Mesothelial cell of epicardium (in vitro differentiated cells): Measurements from ENCODE around the gene TLR2. TPM values are rescaled to one million over a fixed set of nuclear protein-coding genes. Genes with fewer than 3 reads are reported as not detected.

Experiments used
- DNase-seq, 2 experiments: peaks; one replicate each; pipeline ENCODE4 v3.0.0; 2021; ENCODE audit warnings: low spot score in 2 of 2; ENCODE audit not compliant: unreplicated experiment in 2 of 2
- H3K27ac Mint-ChIP-seq: 2 replicates; pipeline ENCODE4 v1.8.0; 2021; ENCODE audit warnings: mixed read lengths
- H3K27me3 Mint-ChIP-seq: 2 replicates; pipeline ENCODE4 v1.8.0; 2021; ENCODE audit warnings: low read depth, mixed read lengths
- H3K36me3 Mint-ChIP-seq: 2 replicates; pipeline ENCODE4 v1.8.0; 2021; ENCODE audit warnings: mixed read lengths
- H3K4me1 Mint-ChIP-seq: 2 replicates; pipeline ENCODE4 v1.8.0; 2021; ENCODE audit warnings: mixed read lengths
- H3K4me3 Mint-ChIP-seq: 2 replicates; pipeline ENCODE4 v1.8.0; 2021; ENCODE audit warnings: mild to moderate bottlenecking, moderate library complexity, mixed read lengths
- H3K9me3 Mint-ChIP-seq: 2 replicates; pipeline ENCODE4 v1.8.0; 2021; ENCODE audit warnings: mixed read lengths
- total RNA-seq: library from RNA; stranded (reverse); gene quantifications from 3 replicates; pipeline ENCODE4 v1.2.1, GENCODE V29; 2021
- TF ChIP-seq, protein P1 (sequence below): fragments of 200-600 bp; sonication (generic); IDR thresholded peaks from one replicate; pipeline ENCODE4 v1.5.0; 2021; ENCODE audit warnings: antibody characterized with exemption; ENCODE audit not compliant: unreplicated experiment

The TLR2 gene, protein sequence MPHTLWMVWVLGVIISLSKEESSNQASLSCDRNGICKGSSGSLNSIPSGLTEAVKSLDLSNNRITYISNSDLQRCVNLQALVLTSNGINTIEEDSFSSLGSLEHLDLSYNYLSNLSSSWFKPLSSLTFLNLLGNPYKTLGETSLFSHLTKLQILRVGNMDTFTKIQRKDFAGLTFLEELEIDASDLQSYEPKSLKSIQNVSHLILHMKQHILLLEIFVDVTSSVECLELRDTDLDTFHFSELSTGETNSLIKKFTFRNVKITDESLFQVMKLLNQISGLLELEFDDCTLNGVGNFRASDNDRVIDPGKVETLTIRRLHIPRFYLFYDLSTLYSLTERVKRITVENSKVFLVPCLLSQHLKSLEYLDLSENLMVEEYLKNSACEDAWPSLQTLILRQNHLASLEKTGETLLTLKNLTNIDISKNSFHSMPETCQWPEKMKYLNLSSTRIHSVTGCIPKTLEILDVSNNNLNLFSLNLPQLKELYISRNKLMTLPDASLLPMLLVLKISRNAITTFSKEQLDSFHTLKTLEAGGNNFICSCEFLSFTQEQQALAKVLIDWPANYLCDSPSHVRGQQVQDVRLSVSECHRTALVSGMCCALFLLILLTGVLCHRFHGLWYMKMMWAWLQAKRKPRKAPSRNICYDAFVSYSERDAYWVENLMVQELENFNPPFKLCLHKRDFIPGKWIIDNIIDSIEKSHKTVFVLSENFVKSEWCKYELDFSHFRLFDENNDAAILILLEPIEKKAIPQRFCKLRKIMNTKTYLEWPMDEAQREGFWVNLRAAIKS
- 2.4 to 3.0 TPM (median 2.9 TPM) in 3 replicates for total RNA-seq

DNA sequence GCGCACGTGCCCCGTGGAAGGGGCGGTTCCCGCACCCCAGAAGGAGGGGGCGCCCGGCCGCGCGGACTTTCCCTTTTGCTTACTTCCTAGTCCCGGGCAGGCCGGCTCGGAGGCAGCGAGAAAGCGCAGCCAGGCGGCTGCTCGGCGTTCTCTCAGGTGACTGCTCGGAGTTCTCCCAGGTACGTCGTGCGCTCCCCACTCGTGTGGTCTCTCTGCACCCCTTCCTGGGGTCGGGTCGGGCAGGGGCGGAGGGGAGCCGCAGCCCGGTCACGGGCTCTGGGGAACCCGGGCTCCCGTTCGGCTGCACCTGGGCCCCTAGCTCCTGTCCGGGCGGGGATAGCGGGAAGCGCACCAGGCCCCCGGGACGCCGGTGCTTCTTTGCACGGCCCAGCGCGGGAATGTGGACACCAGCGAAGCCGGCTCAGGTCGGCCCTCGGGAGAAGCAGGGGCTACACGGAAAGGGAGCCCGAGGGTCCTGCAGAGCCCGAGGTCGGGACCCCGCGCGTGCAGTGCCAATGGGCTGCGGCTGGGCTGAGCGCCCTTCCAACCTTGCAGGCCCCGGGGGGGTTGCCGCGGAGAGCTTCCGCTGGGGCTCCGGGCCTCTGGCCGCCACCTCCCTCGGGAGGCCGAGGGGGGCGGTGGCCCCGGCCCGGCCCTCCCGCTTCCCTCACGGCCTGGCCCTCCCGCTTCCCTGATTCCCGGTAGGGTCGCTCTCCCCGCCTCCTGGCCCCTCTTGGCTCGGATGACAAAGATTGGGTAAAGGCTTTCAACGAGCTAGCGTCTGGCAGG is at the start of gene TLR2:
TLR2 (plus strand) TSS at position 99 of the 789 bp plus-strand sequence. CDS start 18,628 bp downstream, outside the sequence.
- DNase-seq: peak; percentile 27 to 69
- Mint-ChIP-seq H3K27me3 (peaks cover 51% of the 10 kb centered on the region), H3K4me1 (peaks cover 11% of the 10 kb centered on the region), H3K27ac (peak within 1 kb of the TSS; percentile 41), H3K9me3 (peaks cover 16% of the 10 kb centered on the region), H3K36me3 (peaks cover 11% of the 10 kb centered on the region), H3K4me3 (peak within 1 kb of the TSS; percentile 78)
- TF ChIP-seq, protein P1, sequence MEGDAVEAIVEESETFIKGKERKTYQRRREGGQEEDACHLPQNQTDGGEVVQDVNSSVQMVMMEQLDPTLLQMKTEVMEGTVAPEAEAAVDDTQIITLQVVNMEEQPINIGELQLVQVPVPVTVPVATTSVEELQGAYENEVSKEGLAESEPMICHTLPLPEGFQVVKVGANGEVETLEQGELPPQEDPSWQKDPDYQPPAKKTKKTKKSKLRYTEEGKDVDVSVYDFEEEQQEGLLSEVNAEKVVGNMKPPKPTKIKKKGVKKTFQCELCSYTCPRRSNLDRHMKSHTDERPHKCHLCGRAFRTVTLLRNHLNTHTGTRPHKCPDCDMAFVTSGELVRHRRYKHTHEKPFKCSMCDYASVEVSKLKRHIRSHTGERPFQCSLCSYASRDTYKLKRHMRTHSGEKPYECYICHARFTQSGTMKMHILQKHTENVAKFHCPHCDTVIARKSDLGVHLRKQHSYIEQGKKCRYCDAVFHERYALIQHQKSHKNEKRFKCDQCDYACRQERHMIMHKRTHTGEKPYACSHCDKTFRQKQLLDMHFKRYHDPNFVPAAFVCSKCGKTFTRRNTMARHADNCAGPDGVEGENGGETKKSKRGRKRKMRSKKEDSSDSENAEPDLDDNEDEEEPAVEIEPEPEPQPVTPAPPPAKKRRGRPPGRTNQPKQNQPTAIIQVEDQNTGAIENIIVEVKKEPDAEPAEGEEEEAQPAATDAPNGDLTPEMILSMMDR: no peak

DNA sequence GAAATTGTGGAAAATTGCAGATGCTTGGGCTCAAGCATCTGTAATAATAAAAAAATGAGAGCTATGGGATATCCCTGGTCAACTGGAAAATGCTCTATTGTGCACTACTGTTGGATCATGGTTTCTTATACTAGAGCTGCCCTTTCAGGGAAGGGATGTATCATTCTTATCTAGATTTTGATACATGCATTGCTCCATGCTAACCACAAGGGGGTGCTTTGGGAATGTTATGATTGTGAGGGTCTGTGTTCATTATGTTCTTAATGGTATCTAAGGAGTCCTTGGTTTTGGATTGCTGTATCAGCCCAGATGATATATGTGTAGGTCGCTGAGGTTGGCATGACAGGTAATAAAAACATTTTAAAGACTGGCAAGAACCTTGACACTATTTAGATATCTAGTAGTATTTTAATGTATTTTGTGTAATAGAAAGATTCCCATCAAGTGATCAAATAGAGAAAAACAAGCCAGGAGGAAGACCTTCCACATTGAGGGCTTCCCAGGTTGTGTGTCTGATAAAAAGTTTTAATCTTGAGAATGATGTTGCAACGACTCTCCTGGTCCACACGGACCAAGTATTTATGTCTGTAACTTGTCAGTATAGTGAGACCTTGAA is 49.2 kb upstream of the TLR2 start:
- TF ChIP-seq, protein P1: peak; percentile 54
- Mint-ChIP-seq H3K27ac (no peak overlapping the region), H3K36me3 (peaks cover 41% of the 10 kb centered on the region), H3K9me3 (peaks cover 4% of the 10 kb centered on the region), H3K4me1 (no peaks in the 10 kb centered on the region), H3K4me3 (no peak overlapping the region), H3K27me3 (no peaks in the 10 kb centered on the region)
- DNase-seq: no peak

DNA sequence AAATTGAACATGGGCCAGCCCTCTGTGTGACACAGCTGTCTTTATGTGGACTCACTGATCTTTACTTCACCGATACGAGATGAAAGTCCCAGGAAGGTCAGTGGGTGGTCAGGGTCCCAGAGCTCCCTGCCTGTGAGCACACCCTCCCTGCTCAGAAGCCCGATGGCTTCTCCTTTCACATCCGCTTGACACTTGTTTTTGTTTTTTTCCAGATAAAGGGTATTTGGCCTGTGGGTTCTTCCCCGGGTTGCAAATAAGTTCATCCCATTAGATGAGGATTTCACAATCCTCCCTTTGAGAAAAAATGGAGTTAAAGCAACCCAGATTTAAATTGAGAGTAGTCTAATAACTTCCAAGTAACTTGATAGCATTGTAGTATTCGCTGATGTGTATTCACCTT is 48.2 kb upstream of the TLR2 start:
- H3K4me1 Mint-ChIP-seq: no peaks in the 10 kb centered on the region

DNA sequence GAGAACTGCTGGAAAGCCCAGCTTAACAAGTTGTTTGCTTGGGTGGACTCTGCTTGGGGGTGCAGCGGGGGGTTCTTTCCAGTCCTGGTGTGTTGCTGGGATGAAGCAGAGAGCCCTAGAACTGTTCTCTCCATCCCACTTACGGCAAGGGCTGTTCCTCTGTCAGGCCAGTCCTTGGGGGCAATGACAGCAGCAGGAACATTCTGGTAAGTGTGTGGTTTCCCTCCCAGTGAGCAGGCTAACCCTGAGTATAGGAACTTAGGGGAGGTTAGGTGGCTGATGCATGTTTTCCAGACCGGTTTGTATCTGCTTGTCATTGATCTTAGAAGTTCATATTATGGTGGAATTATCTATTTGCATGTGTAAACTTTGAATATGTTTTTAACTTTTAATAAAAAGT is 46.9 kb upstream of the TLR2 start:
- no peak for DNase-seq
- TF ChIP-seq, protein P1: no peak
- Mint-ChIP-seq H3K4me3 (no peak overlapping the region), H3K4me1 (no peaks in the 10 kb centered on the region), H3K27me3 (no peaks in the 10 kb centered on the region), H3K27ac (no peak overlapping the region), H3K36me3 (peaks cover 27% of the 10 kb centered on the region), H3K9me3 (no peaks in the 10 kb centered on the region)

More for the DNA sequence above, 48.2 kb upstream of the TLR2 start:
- Mint-ChIP-seq H3K27me3 (no peaks in the 10 kb centered on the region), H3K4me3 (no peak overlapping the region), H3K27ac (no peak overlapping the region), H3K36me3 (peaks cover 34% of the 10 kb centered on the region), H3K9me3 (peaks cover 4% of the 10 kb centered on the region)
- no peak for DNase-seq
- TF ChIP-seq, protein P1: no peak

GRCh38 chr4:153638011-153638410 is 46.1 kb upstream of the TLR2 start:
- H3K9me3 Mint-ChIP-seq: no peaks in the 10 kb centered on the region
- H3K27ac Mint-ChIP-seq: no peak overlapping the region

More at GRCh38 chr4:153638011-153638410, 46.1 kb upstream of the TLR2 start:
- Mint-ChIP-seq H3K36me3 (peaks cover 20% of the 10 kb centered on the region), H3K4me3 (no peak overlapping the region), H3K27me3 (no peaks in the 10 kb centered on the region), H3K4me1 (no peaks in the 10 kb centered on the region)
- TF ChIP-seq, protein P1: no peak
- DNase-seq: no peak
